ENCODE data around the gene REEP5. TPM values are rescaled to one million over a fixed set of nuclear protein-coding genes. Genes with fewer than 3 reads are reported as not detected.

The REEP5 gene
- total RNA-seq, 3 donors from 2014 or later = 96.4 to 177 (median 117) TPM

GRCh38 chr5:112846556-112846955 is 75.5 kb downstream of the REEP5 start:
- H3K9me3 ChIP-seq = no peaks in the 10 kb centered on the region
- TF ChIP-seq POLR2AphosphoS5 (IDR thresholded peaks at IDR 0.05) (no peak), CTCF (IDR thresholded peaks at IDR 0.05) (no peak), POLR2A (IDR thresholded peaks at IDR 0.05) (no peak)
- H3K27me3 ChIP-seq = no peaks in the 10 kb centered on the region
- no peak for DNase-seq (ENCODE audit: low spot score in 2 of 2)
- intact Hi-C loops (cut with DNase I; ENCODE audit: low total_unique reads) = no loop called here
- no peaks in the 10 kb centered on the region for H3K36me3 ChIP-seq
- H3K27ac ChIP-seq = no peak overlapping the region
- no peaks in the 10 kb centered on the region for H3K4me1 ChIP-seq
- H3K4me3 ChIP-seq = no peak overlapping the region

GRCh38 chr5:112844489-112844888 is 77.5 kb downstream of the REEP5 start:
- no peak overlapping the region for H3K4me3 ChIP-seq
- TF ChIP-seq POLR2AphosphoS5 (IDR thresholded peaks at IDR 0.05) (no peak), POLR2A (IDR thresholded peaks at IDR 0.05) (no peak), CTCF (IDR thresholded peaks at IDR 0.05) (no peak)
- intact Hi-C loops (cut with DNase I; ENCODE audit: low total_unique reads) = no loop called here
- no peaks in the 10 kb centered on the region for H3K9me3 ChIP-seq
- no peak for DNase-seq (ENCODE audit: low spot score in 2 of 2)
- H3K27me3 ChIP-seq = no peaks in the 10 kb centered on the region
- H3K27ac ChIP-seq = no peak overlapping the region
- no peaks in the 10 kb centered on the region for H3K4me1 ChIP-seq
- H3K36me3 ChIP-seq = no peaks in the 10 kb centered on the region

- Histone ChIP-seq H3K27me3 (no peaks in the 10 kb centered on the region), H3K9me3 (no peaks in the 10 kb centered on the region), H3K36me3 (peaks cover 7% of the 10 kb centered on the region), H3K4me1 (no peaks in the 10 kb centered on the region), H3K27ac (no peak overlapping the region), H3K4me3 (no peak overlapping the region)
- TF ChIP-seq CTCF (IDR thresholded peaks at IDR 0.05) (no peak), POLR2A (IDR thresholded peaks at IDR 0.05) (no peak), POLR2AphosphoS5 (IDR thresholded peaks at IDR 0.05) (no peak)
- DNase-seq (ENCODE audit: low spot score in 2 of 2) = no peak
- intact Hi-C loops (cut with DNase I; ENCODE audit: low total_unique reads) = no loop called here
Observed at GRCh38 chr5:112833971-112834370, 88.1 kb downstream of the REEP5 start.

- Histone ChIP-seq H3K9me3 (no peaks in the 10 kb centered on the region), H3K27me3 (no peaks in the 10 kb centered on the region), H3K4me1 (no peaks in the 10 kb centered on the region), H3K36me3 (no peaks in the 10 kb centered on the region), H3K4me3 (no peak overlapping the region), H3K27ac (no peak overlapping the region)
- intact Hi-C loops (cut with DNase I; ENCODE audit: low total_unique reads) = no loop called here
- DNase-seq (ENCODE audit: low spot score in 2 of 2) = no peak
- TF ChIP-seq POLR2AphosphoS5 (IDR thresholded peaks at IDR 0.05) = no peak
Observed at GRCh38 chr5:112830378-112830777, 91.6 kb downstream of the REEP5 start.

Other genes with a start within 250 kb of the REEP5 start
- gene APC, start 184.3 kb downstream of the REEP5 start, total RNA-seq = 10 to 100 TPM; 51.5 to 73.9 (median 65.1) TPM
- 10 to 100 TPM; 33.0 to 73.5 (median 69.2) TPM for gene SRP19, start 60.9 kb downstream of the REEP5 start, total RNA-seq
- gene DCP2, start 54.6 kb upstream of the REEP5 start, total RNA-seq = 10 to 100 TPM; 26.2 to 67.0 (median 43.9) TPM